HG02884 (cell line): ENCODE results near the gene RMND5B.
A peak's percentile ranks its signal among the peaks of the same experiment; 100 is the strongest.

ENCODE experiments used
- ATAC-seq: cut with Tn5 transposase; IDR thresholded peaks from one replicate; pipeline ENCODE4 v1.9.1; 2021; ENCODE audit warnings: mild to moderate bottlenecking, moderate library complexity; ENCODE audit not compliant: unreplicated experiment

Gene RMND5B

DNA sequence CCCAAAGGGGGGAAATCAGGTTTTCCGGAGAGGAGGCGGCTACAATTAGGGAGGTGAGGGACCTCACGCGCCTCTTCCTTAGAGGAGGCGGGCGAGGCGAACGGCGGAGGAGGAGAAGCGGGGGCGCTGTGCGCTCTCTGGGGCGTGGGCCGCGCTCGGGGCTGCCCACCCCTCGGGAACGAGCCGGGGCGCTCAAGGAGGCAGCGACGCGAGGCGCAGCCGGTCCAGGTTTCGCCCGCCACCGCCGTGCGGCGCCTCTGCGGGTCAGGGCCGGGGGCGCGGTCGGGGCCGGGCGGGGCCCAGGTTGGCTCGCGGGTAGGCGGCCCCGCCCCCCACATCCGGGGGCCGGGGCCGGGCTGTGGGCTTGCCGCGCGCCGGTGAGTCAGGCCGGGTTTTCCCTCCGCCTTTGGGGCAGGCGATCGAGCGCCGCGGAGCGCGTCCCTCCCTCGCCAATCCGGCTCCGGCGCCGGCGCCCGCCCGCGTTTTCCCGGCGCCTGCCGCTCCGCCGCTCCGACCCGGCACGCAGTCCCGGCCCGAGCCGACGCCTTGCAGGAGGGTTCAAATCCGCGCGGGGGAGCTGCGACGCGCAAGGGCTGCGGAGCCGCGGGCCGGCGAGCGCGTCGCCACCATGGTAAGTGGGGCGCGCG, 17.6 kb upstream of the RMND5B start, which contains the start of gene N4BP3:
TSS of gene N4BP3 (plus strand) at position 392 of the 647 bp plus-strand sequence. CDS start 6,052 bp downstream, outside the sequence.
- ATAC-seq, result peak; percentile 54

DNA sequence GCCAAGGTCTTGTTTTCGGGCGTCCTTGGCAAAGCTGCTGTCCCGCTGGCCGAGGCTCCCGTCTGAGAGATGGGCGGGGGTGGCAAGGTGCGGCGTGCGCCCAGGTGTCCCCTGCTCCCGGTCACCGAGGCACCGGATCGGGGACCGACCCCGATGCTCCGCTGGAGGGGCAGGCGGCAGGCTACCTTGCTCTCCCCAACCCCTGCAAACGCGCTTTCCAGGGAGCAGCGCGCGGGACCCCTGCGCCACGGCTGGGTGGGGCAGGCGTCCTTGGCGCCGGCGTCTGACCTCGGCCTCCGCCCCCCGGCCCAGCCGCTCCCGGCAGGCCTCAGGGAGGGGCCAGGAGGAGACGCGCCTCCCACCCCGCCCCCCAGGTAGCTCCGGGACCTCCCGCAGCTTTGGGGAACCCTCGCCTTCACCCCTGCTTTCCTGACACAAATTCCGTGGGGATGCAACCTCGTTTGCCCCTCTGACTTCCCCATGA, 16.9 kb upstream of the RMND5B start:
- no peak for ATAC-seq

DNA sequence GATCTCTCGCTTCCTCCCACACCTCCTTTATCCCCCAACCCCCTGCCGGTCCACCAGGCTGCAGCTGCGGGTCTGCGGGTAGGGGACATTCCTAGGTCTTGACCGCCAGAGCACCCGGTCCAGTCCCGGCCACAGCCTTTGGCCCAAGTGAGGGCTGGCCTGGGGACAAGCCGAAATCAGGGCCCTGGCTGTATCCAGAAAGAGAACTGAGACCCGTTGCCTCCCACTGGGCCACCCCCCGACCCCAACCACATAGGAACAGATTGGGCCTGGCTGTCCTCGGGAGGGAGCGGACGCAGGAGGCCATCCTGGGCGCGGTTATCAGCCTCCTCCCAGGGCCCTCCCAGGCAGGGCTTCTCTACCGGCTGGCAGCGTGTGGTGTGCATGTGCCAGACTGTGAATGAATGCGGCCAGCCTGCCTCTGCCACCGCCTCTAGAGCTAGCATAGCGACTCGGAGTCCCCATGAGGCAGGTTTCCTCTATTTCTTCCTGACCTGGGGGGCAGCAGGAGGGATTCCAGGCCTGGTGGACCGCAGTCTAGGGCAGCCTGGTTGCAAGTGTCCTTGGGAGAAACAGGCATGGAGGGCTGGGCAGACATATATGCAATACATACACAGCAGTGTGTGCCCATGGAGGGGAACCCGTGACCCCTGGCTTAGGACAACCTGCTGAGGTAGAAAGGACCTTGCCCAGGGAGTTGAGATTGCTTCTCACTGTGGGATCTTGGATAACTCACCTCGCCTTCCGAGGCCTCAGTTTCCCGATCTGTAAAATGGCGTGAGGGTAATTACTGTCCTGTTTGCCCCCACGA, 16.3 kb upstream of the RMND5B start:
- ATAC-seq, result no peak

DNA sequence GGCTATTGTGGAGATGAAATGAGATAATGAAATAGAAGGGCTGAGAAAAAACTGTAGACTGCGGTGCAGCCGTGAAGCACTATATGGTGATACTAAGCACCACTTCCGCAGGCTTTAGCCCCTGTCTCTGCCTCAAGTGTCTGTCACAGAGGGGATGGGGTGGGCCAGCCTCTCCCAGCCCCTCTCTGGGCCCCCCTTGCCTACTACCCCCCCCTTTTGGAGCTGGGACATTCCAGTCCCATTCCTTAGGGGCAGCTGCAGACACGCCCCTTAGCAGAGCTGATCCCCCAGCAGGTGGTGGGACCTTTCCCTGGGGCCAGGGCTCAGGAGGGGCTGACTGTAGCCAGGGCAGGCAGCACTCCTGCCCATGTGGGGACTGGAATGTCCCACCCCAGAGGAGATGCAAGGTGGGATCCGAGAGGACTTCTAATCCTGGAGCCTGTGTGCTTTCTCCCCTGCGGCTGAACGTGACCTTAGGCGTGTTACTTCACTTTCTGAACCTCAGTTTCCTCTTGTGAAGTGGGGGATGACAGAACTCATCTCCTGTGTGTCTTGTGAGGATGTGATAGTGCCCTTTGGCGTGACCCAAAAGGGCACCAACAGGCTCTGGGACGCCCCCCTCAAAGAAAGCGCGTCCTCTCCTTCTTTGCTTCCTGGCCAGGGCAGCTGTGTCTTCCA, 15.5 kb upstream of the RMND5B start:
- no peak for ATAC-seq

DNA sequence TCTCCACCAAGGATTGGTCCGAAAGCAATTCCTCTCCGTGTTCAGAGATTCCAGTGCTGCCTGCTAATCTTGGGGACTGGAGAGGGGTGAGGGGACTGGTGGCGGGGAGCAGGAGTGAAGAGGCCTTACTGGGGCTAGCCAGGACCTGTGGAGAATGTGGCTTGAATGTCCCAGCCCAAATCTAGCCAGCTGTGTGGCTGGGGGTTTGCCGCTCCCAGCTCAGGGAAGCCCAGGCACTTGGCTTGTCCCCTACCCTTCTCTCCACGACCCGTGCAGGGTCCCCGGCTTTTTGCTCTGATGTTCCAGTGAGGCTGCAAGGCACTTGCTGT, 15.0 kb upstream of the RMND5B start:
- no peak for ATAC-seq

DNA sequence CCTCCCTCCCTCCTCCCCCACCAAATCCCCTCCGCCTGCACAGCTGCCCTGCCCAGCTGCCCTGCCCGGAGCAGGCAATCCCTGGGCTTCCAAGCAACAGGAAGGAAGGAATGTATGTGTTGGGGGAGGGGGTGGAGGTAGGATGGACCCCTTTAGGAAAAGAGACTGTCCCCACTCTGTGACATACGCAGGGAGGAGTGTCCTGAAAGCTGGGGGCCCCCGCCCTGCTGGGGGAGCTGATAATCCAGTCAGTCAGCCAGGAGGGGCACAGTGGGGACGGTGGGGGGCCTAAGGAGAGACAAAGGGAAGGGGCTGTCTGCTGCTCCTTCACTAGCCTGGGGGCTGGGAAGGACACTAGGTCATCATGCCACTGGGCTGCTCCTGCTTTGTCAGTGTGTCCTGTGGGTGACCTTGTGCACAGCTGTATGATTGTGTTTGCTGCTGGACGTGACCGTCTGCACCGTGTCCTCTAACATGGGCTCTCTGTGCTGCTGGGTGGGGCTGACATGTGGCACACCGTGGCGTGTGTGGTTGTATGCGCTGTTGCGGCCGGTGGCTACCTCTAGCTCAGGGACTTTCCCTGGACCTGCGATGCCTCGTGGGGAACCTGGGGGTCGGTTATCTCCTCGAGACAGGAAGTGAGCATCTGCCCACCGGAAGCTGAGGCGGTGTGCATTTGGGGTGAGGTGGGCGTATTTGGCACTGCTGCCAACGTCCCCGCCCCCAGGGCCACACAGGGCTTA, 14.5 kb upstream of the RMND5B start:
- ATAC-seq, result no peak

DNA sequence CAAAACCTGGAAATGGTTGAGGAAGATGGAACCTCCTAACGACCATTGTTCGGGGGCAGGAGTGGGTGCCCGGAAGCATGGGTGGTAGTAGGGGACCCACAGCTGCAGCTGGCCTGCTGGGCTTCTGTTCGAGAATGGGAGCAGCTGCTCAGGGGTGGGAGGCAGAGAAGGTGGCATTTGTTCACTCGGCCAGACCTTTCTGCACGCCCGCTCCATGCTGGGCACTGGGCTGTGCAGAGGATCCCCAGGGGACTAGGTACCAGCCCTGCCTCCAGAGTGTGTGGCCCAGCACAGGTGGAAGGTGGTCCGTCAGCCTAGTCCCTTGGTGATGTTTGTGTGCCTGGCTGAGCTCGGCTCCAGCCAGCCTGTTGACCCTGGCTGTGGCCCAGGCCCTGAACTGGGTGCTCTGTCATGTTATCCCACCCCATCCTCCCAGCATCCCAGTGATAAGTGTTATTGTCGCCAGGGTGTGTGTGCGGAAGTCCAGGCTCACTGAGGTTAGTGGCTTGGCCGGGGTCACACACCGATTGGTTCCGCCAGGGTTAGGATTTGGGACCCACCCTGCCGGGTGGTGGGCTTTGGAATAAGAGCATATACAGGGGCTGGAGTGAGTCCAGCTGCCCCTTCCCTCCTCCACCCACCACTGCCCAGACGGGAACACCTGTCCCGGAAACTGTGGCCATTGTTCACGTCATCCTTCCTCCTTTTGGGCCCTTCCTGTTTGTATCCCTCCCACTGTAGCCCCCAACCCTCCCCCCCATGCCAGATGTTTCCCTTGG, 12.7 kb upstream of the RMND5B start:
- no peak for ATAC-seq

DNA sequence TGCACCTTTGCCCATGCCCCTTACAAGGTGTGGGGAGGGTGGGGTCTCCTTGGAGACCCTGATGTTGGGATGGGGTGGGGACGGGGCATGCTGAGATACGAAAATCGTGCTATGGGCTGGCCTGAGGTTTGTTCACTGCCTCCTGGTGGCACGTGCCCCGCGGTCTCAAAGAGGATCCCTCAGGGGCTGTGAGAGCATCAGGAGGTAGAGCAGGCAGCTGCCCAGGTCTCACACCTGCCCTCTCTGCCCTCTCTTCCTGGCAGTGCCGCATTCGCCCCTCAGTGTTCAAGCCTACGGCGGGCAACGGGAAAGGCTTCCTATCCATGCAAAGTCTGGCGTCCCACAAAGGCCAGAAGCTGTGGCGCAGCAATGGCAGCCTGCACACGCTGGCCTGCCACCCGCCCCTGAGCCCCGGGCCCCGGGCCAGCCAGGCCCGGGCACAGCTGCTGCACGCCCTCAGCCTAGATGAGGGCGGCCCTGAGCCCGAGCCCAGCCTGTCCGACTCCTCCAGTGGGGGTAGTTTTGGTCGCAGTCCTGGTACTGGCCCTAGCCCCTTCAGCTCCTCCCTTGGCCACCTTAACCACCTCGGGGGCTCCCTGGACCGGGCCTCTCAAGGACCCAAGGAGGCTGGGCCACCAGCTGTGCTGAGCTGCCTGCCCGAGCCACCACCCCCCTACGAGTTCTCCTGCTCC, 10.8 kb upstream of the RMND5B start:
- ATAC-seq, result no peak

DNA sequence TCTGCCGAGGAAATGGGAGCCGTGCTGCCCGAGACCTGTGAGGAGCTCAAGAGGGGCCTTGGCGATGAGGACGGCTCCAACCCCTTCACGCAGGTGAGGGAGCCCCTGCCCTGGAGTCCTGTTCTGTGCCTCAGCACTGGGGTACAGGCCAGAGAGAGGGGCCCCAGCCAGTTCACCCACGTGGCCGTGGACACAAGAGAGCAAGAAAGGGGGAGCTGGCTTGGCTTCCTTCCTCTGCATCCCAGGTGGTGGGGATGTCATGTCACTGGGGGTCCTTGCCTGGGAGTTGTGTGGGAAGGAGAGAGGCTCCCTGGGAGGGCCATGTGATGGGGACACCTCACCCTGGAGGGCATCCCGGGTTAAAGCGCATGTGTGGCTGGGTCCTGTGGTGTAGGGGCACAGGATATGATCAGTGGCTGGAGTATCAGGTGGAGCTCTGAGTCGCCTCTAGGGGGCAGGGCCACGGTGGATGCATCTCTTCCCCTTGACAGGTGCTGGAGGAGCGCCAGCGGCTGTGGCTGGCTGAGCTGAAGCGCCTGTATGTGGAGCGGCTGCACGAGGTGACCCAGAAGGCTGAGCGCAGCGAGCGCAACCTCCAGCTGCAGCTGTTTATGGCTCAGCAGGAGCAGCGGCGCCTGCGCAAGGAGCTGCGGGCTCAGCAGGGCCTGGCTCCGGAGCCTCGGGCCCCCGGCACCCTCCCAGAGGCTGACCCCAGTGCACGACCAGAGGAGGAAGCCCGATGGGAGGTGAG, 10.0 kb upstream of the RMND5B start:
- peak; percentile 84 for ATAC-seq

DNA sequence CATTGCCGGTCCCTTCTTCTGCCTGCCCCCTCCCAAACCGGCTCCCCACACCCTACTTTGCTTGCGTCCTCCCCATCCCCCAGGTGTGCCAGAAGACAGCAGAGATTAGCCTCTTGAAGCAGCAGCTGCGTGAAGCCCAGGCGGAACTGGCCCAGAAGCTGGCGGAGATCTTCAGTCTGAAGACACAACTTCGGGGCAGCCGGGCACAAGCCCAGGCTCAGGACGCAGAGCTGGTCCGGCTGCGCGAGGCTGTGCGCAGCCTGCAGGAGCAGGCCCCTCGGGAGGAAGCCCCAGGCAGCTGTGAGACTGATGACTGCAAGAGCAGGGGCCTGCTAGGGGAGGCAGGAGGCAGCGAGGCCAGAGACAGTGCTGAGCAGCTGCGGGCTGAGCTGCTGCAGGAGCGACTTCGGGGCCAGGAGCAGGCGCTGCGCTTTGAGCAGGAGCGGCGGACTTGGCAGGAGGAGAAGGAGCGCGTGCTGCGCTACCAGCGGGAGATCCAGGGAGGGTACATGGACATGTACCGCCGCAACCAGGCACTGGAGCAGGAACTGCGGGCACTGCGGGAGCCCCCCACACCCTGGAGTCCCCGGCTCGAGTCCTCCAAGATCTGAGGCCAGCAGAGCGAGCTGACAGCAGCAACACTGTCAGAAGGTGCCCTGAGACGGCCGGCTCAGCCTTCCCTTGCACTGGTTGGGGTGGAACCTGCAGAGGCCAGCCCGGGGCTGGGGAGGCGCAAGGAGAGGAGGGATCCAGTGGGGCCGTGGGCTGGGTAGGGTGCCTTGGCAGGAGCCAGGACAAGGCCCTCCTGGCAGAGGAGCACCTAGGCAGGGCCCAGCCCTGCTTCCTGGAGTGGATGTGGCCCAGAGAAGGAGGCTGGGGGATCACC, 9.2 kb upstream of the RMND5B start:
- no peak for ATAC-seq

DNA sequence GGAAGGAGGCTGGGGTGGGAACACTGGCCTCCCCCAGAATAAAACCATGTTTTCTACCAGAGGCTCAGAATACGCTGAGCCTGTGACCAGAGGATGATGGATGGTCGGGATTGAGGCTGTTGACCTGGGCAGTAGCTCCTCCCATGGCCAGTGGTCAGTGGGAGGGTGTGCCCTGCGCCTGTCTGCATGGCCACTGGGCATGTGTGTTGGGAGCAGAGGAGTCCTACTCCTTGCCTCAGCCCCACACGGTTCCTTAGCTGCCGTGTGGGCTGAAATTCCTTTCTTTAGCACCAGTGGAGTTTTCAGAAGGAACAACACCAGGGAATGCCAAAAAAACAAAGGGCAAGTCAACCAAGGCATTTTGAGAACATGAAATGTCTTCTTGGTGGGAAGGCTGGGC, 8.5 kb upstream of the RMND5B start:
- ATAC-seq, result no peak

DNA sequence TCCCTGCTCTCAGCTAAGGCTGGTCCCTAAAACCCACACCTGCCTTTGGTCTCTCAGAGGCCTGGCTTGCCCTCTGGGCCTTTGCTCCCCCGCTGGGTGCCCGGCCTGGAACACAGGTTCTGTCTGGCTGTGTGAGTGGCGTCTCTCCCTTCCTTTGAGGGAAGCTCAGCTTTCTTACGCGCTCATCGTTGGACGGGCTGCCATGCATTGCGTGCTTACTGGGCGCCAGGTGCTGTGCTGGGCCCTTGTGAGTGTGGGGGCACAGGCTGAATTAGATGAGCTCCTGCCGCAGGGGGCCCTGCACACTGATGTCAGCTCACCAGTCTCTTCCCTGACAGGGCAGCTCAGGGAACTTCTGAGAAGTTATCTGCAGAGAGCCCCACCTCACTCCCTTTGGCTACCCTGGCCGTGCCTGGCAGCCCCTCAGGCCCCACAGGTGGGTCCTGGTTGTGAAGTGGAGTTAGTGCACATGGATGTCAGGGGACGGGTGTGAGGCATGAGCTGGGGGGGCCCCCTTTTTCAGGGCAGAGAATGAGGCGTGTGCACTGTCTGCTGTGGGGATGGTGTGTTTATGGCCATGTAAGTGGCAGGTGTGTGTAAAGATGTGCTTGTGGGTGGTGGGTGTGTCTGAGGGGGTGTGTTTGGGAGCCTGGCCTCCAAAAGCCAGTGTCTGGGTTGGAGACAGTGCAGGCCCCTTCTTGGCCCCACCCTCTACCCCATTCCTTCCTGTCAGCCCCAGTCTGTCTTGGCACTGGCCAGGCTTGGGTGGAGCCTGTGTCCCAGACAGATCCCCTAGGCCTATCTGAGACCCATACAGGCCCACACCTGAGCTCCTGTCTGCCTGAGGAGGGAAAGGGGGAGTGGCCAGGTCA, 7.5 kb upstream of the RMND5B start:
- no peak for ATAC-seq

DNA sequence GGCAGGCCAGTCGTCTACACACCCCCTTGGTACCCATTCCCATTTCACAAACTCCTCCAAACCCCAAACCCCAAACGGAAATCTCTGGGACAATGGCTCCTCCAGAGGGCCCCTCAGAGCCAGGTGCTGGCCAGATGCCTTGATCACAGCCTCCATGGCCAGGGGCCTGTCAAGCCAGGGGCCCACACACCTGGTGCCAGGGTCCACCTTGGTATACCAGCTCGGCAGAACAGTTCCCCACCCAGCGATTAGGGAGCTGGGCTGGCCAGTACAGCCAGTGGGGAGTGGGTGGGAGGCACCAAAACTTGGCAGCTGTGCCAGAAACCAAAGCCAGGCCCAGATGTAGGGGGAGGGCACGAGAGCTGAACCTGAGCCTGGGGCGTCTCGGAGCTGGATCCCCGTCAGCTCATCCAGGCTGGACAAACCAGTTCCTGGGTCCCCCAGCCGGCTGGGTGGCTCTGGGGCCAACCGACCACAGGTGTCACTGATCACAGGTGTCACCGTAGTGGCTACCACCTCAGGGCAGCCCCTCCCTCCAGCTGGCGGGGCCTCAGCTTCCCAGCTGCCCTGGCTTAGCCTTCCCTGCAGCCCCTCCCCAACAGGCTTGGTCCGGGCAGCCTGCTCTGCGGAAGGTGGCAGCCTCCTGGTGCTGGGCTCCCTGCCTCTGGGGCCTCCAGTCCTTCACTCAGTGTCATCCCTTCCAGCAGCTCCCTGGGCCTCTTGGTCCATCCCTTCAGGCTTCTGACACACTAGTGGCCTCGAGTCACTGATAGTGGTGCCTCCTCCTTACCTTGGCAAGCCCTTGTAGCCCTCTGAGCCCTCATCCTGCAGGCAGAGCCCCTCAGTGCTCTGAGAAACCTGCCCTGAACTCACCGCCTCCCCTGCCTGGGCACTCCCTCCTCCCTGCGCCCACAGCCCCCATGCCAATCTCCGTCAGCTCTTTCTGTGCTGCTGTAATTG, 6.6 kb upstream of the RMND5B start:
- ATAC-seq, result no peak

DNA sequence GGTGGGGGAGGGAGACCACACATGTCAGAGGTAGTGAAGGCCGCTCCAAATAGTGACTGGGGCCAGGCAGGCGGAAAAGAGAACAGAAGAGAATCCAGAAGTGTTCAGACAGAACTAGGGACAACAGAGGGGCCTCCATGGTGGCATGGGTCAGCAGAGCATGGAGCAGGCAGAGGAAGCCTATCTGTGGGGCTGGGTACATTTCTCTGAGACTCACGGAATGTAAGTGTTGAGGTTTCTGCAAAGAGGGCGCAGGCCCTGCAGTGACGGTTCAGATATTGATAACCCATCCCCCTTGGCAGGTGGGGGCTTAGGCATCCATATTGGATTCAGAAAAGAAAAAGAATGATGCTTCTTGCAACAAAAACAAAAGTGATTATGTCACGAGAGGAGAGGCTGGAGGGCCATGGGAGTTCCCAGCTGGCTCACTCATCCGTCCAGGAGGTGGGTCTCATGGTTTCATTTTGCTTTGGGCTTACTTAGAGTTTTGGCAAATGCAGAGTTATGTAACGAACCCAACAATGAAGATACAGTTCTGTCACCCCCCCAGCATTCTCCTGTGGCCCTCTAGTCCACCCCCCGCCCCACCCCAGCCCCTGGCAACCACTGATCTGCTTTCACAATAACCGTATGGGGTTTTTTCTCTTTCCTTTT, 5.4 kb upstream of the RMND5B start:
- ATAC-seq, result no peak

DNA sequence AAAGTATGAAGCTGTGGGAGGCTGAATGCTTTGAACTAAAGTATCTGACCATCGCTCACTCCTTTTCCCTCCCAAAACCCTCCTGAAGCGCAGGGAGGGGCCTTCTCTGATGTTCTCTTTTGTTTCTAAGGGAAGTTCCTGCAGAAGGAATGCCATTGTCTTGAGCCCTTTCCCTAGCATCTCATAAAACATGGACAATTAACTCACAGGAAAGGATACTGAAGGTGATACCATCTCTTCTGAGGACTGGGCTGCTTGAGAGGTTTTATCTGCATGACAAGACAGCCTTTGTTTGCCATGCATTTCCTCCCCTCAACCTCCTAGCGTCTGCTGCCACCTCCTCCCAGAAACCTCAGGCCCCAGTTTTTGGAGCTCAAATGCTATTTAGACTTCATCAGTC, 4.3 kb upstream of the RMND5B start:
- ATAC-seq, result no peak
